ENCODE results near the gene DHRS12.

Gene DHRS12, protein sequence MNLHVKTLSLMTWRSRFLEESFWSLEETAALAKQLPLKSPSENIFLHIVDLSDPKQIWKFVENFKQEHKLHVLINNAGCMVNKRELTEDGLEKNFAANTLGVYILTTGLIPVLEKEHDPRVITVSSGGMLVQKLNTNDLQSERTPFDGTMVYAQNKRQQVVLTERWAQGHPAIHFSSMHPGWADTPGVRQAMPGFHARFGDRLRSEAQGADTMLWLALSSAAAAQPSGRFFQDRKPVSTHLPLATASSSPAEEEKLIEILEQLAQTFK

DNA sequence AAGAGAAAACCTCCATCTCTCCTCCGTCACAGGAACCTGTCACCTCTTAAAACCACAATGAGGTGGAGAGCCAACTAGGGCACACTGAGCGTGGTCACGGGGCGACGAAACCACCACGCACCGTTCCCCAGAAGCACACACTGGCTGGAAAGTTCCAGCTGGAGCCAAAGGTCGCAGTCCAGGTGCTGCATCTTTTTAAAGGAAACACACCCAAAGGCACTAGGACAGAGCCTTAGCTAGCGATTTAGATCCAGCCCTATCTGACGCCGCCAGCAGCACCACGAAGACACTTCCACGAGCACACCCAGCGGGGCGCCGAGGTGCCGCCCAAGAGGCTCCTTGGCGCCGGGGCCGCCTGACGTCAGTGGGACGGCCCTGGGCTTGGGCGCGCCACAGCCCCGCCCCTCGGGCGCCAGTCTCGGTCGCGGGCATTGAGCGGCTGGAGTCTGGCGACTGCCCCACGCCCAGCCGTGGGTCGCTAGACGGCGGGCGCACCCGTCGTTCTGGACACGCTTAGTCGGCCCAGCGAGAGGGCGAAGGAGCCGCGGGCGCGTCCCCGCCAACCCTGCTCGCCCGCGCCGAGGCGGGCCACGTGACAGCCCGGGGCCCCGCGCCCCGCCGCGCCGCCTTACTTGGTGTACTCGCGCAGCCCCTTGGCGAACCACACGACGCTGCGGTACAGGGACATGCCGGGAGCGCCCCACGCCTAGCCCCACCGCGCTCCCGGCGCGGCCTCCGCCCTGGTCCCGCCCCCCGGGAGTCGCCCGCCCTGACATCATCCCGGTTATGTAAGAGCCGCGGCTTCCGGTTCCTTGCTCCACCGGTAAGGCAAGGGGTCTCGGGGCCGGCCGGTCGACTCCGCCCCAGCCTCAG is at the start of gene DHRS12:
DHRS12 (minus strand) TSS at position 742 of the 873 bp plus-strand sequence. CDS start 4,504 bp downstream, outside the sequence.
- DNase-seq (ENCODE audit: low read depth) = peak; percentile 68

DNA sequence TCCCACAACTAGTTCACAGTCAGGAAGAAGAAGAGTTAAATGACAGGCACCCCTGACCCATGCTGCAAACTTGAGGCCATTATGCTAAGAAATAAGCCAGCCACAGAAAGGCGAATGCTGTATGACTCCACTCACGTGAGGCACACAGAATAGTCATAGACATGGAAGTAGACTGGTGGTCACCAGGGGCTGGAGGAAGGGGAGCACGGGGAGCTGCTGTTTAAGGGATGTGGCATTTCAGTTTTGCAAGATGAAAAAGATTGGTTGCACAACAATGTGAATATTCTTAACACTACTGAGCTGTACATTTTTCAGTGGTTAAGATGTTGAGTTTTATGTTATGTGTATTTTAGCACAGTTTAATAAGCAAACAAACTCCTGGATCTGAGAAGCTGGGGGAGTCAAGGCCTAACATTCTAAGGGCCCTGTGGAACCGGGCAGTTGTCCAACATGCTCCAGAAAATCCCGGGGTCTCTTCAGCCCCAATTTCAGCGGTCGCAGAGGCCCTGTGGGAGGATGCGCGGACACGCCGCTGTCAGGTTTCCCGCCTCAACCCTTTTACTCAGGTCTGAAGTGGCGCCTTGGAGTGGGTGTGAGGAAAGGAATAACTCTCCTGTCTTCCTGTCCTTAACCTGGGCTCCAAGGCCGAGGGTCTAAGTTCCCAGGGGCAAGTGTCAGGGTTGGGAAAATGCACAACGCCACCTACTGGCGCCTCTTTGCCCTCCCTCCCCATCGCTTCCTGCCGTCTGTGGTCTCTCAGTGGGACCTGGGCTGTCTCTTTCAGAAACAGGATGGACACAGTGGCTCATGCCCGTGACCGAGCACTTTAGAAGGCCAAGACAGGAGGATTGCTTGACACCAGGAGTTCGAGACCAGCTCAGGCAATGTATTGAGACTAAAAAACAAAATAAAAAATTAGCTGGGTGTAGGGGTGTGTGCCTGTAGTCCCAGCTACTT is 45.5 kb upstream of the DHRS12 start:
- no peak for DNase-seq (ENCODE audit: low read depth)

DNA sequence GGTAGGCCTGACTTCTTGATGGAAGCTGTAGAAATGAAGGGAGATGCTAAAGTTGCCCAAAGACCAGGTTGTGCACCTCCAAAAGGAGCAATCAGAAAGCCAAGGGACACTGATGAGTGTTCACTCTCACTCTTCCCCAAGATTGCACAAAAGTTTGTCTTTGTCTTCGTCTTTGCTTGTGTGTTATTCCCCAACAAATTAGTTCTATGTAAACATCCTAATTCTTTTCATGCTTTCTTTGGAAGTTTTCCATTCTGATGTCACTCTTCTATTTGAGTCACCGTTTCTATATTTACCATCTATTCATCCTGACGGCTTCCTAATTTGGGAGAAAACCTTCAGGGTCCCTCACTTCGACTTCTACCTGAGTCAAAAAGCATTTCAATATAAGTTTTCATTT is 44.7 kb upstream of the DHRS12 start:
- no peak for DNase-seq (ENCODE audit: low read depth)

DNA sequence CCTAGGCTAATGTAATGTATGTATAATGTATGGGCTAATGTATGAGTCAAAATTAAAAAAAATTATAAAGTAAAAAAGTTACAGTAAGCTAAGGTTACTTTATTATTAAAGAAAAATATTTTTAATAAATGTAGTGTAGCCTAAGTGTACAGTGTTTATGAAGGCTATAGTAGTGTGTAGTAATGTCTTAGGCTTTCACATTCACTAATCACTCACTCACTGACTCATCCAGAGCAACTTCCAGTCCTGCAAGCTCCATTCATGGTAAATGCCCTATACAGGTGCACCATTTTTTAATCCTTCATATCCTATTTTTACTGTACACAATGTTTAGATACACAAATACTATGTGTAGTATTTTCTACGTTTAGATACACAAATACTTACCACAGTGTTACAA is 42.8 kb upstream of the DHRS12 start:
- no peak for DNase-seq (ENCODE audit: low read depth)

DNA sequence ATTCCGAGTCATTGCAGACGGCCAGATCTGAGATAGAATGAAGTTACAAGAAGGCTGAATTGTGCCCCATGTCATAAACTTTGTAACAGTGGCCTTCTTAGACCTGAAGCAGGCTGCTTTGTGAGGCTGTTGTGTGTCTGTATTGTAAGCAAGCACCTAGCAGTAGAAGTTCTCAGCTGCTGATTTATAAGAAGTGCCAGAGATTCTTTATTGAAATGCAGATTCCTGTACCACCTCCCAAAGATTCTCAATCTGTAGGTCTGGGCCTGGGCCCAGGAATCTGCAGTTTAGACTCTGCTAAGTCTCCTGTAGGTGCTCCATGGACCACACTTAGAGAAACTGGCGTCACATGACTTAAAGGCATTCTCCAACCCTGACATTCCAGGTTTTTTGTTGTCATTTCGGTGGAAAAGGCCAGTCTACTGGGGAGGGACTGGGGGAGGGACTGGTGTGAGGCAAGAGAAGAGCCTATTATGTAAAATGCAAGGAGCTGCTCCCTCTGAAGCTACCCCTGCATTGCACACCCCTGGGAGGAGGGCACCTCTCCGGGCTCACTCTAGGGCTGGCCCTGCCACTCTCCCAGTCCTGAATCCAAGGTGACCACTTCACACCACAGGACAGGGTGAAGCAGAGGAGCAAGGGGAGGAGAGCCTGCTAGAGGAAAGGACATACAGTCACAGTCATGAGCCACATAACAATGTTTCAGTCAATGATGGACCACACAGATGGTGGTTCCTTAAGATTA is 41.8 kb upstream of the DHRS12 start:
- DNase-seq (ENCODE audit: low read depth) = no peak

DNA sequence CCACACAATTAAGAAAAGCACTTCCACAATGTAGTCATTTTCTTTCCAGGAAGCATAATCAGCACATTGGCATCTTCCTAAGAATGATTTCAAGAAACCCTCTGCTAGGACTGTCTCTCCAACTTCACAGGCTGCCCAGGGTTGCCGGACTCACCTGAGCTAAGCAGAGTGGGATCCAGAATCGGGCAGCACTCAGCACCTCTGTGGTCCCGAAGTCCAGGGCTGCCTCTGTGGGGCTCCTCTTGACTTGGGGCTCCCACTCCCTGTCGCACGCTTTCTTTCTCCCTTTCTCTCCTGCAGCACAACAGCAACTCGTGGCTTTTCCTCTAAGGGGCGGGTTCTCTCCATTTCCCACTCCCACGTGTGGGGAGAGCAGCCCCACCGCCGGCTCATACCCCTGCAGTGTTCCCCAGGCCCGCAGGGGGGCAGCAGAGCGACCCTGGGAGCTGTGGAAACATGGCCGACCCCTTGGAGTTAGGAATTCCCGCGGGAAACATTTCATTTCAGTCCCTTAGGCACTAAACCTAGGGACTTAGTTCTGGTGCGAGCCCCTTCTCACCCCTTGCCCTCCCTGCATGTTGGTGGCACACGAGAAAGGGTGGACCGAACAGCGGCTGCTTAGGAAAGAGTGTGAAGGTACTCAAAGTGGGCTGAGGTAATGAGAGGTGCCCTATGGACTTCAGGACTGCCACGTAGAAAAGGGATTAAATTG is 41.1 kb upstream of the DHRS12 start, which contains the start of gene TMEM272:
TMEM272 (minus strand) TSS at position 316 of the 712 bp plus-strand sequence. CDS start 6,647 bp downstream, outside the sequence.
- DNase-seq (ENCODE audit: low read depth) = no peak

DNA sequence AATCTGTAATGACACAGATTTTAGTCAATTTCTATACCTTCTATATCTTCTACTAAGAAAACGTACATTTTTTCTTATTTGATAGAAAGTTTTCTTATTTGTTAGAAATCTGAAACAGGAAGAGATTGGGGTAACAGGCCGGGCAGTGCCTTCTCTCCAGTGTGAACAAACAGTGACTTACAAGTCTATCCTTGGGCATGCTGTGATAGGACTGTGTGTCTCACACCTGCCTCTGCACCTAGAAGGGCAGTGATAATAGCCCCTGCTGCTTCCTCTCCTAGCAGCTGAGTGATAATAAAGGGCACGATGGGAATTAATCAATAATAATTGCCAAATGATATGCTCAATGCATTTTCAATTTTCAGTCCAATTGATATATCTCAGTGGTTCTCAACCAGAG is 39.6 kb upstream of the DHRS12 start:
- DNase-seq (ENCODE audit: low read depth) = no peak

DNA sequence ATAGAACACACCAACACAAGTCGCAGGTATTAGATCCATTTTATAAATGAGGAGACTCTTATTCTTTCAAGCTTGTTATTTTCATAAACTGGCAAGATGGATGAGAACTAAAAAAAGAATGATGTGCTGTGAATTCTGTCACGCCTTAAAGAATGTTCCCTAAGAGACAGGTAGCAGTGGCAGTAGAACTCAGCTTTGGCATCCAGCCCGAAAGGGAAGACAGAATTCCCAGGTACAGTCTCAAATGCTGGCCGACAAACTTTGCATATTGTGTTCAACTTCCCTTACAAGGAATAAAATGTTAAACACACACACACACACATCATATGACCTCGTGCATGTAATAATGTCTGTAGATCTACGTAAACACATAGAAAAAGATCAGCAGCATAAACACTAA is 37.8 kb upstream of the DHRS12 start:
- DNase-seq (ENCODE audit: low read depth) = no peak

DNA sequence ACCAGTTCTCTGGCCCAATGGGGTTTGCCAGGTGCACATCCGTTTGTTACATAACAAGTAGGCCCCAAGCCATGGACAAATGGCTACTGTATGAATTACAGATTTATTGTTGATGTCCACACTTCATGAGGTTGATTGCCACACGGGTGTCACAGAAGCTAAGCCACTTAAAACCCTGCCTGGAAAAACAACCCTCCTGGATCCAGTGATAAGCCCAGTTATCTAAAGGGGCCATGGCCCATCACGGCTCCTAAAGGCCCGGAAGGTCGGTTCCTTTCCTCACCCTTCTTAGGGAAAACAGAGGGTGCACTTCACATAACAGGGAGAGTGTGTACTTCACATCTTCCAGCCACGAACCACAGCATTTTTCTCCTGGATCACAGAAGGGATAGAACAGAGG is 37.0 kb upstream of the DHRS12 start:
- no peak for DNase-seq (ENCODE audit: low read depth)

DNA sequence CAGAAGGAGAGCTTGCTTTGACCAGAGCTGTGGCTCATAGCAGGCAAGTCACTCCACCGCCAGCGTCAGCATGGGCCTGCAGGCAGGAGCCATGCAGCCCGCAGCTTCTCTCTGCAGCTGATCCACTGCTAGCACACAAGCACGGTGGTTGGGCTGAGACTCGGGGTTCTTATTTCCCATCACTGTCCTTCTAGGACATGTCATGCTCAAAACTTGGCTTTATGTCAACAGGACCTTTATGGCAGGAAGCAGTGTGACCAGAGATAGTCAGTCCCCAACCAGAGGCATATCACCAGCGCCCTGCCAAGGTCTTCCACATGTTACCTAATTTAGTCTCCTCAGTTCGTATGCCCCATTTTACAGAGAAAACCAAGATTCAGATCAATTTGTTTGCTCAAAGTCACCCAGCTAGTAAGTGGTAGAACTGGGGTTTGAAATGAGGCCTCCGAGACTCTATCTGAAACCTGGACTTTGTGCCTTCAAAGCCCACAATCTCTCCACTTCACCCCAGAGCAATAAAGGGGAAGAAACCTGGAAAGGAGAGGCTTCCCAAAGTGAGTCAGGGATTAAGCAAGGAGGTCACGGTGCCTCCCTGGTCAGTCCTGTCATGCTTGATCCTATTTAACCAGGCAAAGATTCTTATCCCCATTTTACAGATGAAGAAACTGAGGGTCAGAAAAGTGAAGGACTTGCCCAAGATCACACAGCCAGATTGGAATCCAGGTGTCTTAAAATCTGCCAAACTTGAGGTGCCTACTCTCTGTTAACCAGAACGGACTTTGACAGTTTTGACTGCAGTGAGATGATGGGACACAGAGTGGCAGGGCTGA is 36.0 kb upstream of the DHRS12 start:
- no peak for DNase-seq (ENCODE audit: low read depth)

DNA sequence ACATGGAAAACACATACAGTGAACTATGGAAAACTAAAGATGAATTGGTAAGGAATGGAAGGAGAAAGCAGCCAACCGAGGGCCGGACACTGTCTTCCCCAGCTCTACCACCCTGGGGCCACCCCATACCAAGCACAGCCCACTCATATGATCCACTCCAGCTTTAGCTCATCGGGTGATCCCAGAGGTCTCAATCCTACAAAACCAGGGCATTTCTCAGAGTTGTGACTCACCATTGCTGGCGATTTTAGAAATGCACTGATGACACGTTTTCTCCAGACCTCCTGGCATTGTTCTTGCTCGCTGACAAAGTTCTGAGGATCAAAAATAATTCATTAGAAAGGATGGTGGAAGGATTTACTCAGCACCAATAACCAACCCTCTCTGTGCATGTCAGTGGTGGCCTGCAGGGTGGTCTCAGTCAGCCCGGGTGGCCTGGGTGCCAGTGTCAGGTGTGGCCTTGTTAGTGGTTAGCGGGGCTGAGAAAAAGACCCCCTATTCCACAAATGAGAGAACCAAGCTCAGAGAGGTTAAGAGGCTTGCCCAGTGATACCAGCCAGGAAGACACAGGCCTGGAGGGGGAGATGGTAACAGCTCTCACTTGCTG is 34.4 kb upstream of the DHRS12 start:
- DNase-seq (ENCODE audit: low read depth) = no peak

DNA sequence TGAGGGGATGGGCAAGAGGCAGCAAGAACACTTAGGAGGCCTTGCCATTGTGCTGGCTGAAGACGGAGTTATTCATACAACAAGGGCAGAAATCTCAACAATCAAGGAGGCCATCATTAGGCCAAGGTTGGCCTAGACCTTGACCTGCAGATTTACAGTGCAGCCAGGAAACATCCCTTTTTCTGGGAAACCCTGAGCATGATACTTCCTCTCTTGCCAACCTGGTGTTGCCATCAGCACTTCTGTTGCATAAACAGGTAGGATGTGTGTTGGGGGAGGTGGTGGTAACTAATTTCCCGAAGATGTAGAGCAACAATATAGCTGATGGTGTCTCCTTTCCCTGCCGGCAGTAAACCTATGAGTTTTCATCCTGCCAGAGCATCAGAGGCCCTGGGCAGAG is 33.1 kb upstream of the DHRS12 start:
- no peak for DNase-seq (ENCODE audit: low read depth)

DNA sequence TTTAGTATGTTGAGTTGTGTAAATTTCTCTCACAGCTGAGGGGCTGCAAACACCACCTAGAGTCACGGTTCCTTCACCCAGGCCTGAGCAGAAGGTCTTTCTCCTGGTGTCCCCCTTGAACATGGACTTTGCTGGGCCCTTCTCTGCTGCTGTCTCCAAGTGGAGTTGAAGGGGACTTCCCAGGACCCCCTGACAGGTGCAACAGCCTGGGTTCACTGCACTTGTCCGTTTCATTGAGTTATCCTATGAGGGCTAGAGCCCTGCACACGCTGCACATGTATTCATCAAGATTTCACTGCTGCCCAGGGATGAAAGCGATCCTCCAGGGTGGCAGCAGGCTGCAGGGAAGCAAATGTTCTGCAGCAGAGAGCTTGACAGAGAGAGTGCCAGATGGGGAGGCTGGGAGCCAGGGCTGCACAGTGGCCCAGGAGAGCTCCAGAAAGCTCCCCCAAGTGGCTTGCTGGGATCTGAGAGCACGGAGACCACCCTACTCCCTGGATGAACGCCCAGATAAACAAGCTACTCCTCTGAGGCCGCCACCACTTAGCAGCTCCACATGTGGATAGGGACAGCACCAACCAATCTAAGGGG is 30.7 kb upstream of the DHRS12 start:
- DNase-seq (ENCODE audit: low read depth) = no peak

DNA sequence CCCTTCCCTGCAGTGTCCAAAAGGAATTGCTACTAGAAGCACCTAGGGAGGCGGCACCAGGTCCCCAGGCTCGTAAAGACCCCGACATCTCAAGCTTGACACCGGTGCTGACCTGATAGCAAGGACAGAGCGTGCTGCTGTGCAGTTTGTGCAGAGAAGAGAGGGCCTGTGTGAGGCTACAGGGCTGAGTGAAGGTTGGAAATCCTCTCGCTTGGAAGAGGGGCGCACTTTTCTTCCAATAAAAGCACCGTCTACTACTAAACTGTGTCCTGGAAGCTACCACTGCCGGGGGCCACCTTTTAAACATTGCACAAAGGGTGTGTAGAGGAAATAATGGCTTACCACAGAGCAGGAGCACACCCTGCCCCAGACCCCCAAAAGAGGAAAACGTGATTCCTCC is 30.0 kb upstream of the DHRS12 start:
- no peak for DNase-seq (ENCODE audit: low read depth)

DNA sequence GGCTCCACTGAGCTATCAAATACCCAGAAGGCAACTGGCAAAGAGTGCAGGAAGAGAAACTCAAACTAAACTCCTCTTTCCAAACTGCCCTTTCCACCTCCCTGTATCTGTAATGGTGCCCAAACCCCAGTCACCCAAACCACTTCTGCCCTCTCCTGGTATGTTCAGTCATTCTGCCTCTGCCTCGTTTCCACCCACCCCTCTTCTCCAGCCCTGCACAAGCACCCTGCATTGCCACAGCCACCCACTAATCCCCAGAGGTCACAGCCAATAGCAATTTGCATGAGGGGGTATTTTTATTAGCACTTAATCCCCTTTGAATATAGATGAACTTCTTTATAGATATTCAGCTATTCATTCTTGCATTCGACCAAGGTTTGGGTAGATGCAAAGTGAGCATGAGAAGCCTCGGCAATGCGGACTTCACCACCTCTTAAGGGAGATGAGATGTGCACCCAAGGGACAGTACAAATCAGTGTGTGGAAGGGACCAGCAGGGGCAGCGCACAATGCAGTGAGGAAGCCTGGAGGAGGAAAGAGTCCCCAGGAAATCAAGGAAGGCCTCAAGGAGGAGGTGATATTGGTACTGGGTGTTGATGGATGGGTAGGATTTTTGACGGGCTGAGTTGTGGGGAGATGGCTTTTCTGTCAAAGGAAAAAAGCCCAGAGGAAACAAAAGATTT is 28.6 kb upstream of the DHRS12 start:
- peak; percentile 35 for DNase-seq (ENCODE audit: low read depth)

DNA sequence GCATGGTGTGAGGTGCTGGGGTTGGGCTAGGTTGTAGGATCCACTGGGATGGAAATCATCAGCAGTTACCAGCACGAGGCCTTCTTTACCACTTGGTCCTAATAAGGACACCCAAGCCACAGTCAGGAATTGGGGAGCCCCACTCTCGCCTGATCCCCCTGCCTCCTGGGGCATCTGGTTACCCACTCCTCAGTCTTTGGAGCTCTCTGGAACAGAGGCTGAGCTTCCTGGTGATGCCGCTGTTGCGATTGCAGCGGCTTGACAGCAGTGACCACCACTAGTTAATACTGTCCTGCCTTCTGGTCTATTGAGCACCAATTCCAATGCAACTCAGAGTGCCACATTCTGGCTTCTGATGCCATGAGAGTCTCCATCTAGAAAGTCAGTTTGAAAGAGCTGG is 27.6 kb upstream of the DHRS12 start:
- no peak for DNase-seq (ENCODE audit: low read depth)

DNA sequence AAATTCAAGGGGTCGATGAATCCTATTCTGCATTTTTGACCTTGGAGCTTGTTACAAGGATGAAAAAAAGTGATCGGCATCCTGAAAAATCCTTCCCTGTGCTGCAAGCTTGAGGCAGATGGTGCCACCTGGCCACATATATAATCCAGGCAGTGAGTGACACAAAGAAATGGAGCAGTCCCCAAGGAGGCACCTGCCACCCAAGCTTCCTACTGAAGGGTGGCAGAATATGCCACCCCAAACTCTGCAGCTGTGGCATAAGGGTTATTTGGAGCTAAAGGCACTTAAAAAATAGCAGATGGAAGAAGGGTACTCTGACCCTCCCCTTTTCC is 25.6 kb upstream of the DHRS12 start:
- no peak for DNase-seq (ENCODE audit: low read depth)

DNA sequence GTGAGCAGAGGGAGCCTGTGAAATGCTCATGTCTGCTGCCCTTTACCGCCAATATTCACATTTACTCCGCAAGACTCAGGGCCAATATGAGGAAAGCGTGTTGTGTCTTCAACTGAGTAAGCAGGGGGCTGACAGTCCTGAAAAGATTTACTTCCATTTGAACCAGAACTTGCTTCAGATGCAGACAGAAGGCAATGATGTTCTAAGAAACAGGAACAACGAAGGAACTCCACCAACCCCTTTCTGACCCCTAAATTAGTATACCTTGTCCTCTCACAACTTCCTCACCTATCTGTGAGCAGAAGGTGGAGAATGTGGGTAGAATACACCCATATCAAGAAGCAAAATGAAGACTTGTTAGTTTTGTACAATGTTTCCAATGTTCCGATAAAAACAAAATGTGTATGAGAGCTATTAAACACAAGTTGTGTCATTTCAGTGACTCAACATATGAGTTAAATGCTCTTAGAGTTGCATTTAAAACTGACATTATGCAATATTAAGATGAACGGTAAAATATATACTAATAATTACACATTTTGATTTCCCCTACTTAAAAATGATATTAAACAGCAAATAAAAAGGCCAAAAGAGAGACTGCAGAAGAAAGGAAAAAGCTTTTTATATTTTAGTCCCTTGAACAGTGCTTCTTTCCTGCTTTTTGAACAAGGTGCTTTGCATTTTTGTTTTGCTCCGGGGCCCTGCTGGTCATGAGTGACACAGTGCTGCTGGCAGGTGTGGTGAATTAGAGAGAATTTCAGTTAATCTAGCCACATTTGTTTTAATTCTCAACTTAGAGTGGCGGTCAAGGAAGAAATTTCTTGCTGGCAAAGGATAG is 25.0 kb upstream of the DHRS12 start:
- no peak for DNase-seq (ENCODE audit: low read depth)

Measured in stimulated activated CD8-positive, alpha-beta memory T cell treated with anti-CD3 and anti-CD28 coated beads, Interleukin-15, amount 100 ng/mL, for 1 hour (primary cell).